ENCODE results near the gene TSC2.

The TSC2 gene

DNA sequence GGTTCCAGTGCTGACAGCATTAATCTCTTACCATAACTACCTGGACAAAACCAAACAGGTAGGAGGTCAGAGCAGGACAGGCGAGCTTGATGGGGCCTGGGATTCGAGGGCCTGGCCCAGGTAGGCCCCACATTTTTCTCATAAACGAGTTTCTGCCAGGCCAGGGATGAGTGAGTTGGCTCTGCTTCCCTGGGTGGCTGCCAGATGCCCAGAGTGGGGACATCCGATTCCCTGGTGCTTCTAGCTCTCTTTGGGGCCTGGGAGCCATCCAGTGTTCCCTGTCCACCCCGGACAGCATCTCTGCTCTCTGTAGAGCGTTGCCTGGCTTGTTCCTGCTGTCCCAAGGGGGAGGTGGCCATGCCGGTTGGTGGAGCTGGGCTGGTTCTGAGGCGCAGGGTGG is 25.1 kb downstream of the TSC2 start:
- DNase-seq, result no peak

DNA sequence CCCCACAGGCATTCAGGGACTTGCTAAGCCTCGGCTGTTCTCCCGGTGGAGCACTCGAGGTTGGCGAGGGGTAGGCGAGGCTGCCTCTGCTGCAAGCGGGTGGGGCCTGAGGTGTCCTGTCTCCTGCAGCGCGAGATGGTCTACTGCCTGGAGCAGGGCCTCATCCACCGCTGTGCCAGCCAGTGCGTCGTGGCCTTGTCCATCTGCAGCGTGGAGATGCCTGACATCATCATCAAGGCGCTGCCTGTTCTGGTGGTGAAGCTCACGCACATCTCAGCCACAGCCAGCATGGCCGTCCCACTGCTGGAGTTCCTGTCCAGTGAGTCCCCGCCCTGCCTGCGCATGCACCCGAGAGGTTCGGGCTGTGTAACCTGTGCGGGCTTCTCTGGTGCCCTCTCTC is 26.3 kb downstream of the TSC2 start:
- no peak for DNase-seq

DNA sequence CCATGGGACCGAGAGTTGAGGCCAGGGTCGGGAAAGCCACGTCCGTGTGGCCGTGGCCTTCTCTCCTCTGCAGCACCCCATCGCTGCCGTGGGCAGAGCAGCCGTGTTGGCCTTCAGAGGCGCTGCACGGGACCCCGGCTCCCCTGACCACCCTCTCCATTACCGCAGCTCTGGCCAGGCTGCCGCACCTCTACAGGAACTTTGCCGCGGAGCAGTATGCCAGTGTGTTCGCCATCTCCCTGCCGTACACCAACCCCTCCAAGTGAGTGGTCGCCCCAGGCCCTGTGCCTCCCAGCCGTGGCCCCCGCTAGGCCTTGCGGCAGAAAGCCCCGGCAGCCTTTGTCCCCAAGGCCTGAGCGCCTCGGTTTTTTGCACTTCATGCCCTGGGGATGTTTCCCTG is 27.8 kb downstream of the TSC2 start:
- DNase-seq, result no peak

DNA sequence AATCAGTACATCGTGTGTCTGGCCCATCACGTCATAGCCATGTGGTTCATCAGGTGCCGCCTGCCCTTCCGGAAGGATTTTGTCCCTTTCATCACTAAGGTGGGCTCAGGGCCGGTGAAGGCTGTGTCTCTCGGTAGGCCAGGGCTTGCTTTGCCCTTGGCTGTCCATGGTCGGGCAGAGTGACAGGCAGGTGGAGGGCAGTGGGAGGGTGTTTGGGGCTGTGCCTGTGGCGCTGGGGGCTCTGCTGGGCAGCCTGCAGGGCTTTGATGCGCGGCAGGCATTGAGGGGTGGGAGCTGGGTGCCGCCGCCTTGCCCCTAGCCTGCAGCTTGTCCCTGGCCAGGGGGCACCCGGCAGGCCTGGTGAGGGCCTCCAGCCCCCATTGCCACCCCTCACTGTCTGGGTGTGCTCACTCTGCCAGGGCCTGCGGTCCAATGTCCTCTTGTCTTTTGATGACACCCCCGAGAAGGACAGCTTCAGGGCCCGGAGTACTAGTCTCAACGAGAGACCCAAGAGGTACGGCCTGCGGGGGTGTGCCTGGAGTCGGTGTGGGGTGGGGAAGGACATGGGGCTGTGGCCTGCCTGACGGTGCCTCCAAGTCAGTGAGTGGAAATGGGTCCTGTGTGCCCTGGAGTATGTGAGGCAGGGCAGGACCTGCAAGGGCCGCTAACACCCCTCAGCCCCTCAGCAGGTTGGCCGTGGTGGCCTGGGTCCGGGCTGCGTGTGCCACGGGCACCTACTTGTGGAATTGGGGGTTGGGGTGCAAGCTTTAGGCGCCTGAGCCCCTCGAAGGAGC is 28.5 kb downstream of the TSC2 start:
- DNase-seq, result no peak

DNA sequence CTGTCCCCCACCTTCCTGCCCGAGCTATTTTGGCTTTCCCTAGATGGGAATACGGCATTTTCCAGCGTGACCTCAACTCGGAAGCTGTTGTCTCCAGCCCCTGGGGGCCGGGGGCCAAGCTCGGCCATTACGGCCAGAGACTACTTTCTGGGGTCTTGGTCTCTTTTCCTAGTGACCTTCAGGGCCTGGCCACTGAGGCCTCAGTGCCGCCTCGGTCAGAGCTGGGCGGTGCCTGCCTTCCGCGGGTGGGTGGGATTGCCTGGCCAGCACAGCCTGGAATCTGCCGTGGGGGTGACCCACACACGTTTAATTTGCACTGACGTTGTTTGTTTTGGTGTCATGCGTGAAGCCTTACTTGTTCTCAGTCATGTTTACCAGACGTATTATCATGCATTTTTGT is 29.2 kb downstream of the TSC2 start:
- no peak for DNase-seq

DNA sequence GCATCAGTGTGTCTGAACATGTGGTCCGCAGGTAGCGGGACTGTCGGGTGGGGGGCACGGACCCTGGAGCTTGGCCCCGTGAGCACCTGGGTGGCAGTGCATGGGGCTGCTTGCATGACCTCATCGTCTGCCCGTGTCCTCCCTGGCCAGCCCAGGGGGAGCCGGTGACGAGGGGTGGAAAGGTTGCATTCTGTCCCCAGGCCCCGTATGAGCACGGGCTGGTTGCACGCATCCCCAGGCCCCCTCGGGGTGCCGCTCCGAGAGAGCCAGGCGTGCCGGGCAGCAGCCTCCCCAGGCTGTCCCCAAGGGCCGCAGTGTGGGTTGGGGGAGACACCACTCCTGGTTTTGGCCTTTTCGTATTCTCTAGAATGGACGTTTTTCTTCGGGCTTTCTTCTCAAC is 29.9 kb downstream of the TSC2 start:
- no peak for DNase-seq

DNA sequence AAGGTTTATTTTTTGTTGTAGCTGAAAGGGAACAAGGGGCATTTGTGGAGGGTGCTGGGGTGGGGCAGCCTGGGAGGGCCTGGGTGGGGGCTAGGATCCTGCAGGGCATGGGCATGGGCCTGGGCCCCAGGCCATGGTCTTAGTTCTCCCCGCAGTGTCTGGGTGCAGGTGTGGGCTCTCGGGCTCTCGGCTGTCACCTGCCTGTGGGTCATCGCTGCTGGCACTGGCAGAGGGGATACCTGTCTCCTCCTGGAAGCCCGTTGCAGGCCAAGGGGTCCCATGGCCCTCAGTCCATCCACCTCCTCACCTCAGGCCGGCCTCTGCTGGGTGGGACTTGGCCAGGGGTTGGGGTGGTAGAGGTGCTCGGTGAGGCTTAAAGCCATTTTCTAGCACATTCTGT is 30.3 kb downstream of the TSC2 start:
- no peak for DNase-seq

DNA sequence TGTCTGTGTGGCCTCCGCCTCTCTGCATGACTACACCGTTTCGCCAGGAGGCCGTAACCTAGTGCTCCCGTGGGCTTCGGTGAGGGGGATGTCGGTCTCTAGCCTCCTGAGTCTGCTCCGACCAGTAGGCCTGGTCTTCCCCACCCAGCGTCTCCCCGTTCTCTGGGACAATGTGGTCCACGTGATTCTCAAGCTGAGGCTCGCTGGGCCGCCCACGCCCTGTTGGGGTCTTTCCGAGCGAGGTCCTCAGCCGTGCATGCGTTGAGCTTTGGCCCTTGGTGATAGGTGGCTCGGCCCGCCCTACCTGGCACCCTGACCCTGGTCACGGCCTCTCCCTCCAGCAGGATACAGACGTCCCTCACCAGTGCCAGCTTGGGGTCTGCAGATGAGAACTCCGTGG is 30.9 kb downstream of the TSC2 start:
- no peak for DNase-seq

DNA sequence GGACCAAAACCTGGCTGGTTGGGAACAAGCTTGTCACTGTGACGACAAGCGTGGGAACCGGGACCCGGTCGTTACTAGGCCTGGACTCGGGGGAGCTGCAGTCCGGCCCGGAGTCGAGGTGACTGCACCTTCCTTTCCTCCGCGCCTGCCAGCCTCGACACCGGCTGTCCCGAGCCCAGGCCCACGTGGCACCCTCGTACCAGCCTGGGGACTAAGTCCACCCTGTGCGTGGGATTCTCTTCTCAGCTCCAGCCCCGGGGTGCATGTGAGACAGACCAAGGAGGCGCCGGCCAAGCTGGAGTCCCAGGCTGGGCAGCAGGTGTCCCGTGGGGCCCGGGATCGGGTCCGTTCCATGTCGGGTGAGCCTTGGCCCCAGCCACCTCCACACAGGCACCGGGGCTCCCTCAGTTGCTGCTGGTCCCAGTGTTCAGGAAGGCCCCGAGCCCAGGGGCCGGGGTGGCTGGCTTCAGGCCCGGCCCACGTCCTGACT is 31.6 kb downstream of the TSC2 start:
- no peak for DNase-seq

DNA sequence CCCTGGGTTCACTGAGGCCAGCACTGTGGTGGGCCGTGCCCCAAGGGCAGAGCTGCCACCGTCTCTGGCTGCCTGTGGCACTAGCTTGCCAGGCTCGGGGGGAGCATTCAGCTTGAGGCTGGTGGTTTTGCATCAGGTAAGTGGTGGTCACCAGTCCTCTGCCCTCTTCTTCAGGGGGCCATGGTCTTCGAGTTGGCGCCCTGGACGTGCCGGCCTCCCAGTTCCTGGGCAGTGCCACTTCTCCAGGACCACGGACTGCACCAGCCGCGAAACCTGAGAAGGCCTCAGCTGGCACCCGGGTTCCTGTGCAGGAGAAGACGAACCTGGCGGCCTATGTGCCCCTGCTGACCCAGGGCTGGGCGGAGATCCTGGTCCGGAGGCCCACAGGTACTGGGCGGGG is 32.2 kb downstream of the TSC2 start:
- DNase-seq, result no peak

DNA sequence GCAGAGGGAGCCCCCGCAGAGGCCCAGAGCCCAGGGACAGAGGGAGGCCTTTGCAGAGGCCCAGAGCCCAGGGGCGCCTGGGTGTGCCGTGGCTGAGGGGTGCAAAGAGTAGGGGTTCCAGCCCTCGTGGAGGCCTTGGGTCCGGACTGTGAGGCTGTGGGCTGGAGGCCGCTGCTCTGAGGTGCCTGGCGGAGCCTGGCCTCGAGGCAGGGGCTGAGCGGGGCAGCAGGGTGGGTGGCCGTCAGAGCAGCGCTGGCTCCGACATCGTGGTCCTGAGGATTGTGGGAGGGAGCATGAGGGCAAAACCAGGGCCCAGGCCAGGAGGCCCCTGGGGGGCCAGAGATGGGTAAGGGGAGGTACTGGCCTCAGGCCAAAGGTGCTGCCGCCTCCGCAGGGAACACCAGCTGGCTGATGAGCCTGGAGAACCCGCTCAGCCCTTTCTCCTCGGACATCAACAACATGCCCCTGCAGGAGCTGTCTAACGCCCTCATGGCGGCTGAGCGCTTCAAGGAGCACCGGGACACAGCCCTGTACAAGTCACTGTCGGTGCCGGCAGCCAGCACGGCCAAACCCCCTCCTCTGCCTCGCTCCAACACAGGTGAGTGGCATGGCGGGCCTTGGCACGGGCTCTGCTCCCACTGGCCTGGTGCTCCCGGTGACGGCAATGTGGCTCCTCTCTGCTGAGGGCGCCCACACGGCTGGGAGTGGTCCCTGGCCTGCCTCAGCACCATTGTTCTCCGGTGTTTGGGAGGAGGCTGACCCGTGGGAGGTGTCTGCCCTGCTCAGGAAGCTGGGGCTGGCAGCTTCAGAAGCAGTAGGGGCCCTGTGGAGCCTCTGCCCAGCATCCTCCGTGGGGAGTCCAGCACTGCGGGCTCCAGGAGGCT is 33.7 kb downstream of the TSC2 start:
- DNase-seq, result no peak

DNA sequence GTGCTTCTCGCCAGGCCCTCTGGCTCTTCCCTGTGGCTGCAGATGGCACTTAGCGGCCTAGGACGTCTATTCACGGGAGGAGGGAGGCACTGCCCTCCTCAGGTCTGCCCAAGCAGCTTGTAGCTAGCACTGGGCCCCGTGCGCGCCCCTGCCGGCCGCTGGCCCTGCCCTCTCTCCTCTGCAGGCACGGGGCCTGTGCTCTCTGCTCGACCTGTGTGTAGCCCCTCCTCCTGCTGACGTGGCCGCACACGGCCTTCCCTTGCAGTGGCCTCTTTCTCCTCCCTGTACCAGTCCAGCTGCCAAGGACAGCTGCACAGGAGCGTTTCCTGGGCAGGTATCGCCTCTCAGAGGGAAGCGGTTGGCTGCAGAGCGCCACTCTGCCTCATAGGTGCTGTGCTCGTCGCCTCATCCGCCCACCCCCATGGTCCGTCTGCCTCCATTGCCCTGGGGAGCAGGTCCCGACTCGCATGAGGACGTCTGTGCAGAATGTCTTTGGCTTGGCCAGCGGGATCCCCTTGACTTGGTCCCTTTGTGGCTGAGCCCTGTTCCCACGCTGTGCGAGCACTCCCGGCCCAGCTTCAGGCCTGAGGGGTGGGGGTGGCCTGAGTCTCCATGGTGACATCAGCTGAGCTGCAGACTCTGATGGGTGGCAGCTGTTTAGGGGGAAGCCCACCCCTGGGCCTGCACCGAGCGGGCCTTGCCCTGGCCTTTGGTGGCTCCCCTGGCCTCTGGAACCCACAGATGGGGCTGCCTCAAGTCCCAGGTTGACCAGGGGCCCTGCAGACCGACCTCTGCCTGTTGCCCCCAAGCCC is 34.6 kb downstream of the TSC2 start:
- no peak for DNase-seq

DNA sequence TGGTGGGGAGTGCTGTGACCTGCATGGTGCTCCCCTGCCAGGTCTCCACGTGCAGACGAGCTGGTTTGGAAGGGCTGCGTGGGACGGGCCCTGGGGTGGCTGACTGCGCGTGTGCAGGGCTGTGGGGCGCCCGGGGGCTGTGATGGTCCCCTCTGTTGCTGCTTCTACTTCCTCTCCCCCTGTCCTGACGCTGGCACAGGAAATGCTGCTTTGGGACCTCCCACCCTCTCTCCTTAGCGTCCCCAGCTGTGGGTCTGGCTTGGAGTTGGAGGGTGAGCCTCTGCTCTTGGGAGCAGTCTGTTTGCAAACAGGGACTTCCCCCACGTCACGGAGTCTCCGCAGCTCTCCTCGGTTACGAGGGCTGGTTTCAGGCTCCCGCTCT is 35.2 kb downstream of the TSC2 start:
- no peak for DNase-seq

DNA sequence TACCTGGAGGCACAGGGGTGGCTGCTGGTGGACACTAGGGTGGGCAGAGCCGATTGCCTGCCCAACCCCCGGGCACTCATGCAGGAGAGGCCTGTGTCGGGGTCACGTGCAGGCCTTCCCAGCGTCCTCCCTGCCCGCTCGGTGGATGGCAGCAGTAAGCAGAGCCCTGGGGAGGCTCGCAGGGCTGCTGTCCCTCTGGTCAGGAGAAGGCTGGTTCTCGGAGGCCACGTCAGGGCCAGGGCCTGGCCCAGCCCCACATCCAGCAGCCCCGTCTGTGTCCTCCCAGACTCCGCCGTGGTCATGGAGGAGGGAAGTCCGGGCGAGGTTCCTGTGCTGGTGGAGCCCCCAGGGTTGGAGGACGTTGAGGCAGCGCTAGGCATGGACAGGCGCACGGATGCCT is 35.6 kb downstream of the TSC2 start:
- DNase-seq, result no peak

DNA sequence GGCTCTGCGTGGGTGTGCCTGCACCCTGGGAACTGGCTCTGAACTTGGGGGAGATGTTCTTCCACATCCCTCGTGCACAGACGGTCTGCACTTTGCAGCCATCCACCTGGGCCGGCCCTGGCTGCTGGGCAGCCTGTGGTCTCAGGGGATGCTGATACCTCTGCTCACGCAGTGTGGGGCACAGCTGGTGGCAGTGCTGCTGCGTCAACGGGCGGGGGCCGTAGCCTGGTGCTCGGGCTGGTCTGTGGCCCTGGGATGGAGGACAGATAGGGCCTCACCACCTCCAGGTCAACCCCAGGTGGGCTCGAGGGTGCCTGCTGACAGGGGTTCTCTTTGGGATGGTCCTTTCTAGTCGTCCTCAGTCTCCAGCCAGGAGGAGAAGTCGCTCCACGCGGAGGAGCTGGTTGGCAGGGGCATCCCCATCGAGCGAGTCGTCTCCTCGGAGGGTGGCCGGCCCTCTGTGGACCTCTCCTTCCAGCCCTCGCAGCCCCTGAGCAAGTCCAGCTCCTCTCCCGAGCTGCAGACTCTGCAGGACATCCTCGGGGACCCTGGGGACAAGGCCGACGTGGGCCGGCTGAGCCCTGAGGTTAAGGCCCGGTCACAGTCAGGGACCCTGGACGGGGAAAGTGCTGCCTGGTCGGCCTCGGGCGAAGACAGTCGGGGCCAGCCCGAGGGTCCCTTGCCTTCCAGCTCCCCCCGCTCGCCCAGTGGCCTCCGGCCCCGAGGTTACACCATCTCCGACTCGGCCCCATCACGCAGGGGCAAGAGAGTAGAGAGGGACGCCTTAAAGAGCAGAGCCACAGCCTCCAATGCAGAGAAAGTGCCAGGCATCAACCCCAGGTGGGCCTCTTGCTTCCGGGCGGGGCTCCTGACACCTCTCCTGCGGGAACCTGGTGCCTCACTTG is 36.3 kb downstream of the TSC2 start:
- DNase-seq, result no peak

DNA sequence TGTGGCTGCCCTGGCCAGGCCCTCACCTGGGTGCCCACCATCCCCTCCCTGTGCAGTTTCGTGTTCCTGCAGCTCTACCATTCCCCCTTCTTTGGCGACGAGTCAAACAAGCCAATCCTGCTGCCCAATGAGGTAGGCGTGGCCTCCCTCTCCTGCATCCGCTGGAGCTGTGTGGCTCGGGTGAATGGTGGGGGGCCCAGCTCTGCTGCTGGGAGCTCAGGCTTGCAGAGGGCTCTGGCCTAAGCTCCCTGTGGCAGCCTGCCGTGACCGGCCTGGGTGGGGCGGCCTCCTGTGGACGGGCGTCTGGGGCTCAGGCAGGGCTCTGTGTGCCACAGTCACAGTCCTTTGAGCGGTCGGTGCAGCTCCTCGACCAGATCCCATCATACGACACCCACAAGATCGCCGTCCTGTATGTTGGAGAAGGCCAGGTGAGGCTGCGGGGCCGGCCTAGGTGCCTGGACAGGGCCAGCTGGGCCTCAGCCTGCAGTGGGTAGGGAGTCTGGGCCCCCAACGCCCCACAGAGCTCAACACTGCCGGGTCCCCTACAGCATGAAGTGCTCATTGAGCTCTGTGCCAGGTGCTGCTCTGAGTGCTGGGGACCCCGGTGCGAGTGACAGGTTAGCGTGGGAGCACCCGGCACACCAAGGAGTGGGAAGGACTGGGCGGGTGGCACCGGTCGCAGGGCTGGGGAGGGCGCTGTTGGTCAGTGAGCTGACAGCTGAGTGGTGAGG is 37.3 kb downstream of the TSC2 start:
- no peak for DNase-seq

DNA sequence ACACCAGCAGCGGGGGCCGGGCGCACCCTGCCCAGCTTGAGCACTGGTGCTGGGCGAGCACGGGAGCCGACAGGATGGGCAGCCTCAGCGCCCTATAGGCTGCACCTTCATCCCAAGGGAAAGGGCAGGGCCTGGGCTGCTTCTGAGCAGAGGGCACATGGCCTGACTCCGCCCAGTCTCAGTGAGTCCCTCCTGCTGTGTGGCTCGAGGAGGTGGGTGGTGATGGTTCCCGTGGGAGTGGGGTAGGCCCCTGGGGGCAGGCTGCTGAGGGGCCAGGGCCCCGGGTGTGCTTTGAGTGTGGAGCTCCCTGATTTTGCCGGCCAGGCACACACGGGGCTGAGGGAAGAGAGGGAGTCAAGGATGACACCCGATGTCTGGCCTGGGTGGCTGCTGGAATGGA is 37.9 kb downstream of the TSC2 start:
- DNase-seq, result no peak

DNA sequence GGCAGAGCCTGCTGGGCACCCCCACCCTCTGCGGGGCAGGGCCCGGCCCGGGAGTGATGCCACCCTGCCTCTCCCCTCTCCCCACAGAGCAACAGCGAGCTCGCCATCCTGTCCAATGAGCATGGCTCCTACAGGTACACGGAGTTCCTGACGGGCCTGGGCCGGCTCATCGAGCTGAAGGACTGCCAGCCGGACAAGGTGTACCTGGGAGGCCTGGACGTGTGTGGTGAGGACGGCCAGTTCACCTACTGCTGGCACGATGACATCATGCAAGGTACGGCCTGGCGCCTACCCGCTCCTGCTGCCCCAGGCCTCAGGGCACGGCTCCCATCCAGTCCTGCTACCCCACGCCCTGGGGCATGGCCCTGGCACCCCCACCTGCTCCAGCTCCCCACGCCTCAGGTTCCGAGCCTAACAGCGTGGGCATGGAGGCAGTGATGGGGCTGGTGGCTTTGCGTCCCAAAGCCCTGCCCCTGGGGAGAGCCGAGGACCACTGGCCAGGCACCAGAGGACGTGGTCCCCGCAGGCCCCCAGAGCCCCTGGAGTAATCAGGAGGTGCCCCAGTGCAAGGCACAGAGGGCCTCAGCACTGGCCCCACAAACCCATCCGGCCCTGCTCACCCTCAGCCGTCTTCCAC is 38.4 kb downstream of the TSC2 start:
- no peak for DNase-seq

DNA sequence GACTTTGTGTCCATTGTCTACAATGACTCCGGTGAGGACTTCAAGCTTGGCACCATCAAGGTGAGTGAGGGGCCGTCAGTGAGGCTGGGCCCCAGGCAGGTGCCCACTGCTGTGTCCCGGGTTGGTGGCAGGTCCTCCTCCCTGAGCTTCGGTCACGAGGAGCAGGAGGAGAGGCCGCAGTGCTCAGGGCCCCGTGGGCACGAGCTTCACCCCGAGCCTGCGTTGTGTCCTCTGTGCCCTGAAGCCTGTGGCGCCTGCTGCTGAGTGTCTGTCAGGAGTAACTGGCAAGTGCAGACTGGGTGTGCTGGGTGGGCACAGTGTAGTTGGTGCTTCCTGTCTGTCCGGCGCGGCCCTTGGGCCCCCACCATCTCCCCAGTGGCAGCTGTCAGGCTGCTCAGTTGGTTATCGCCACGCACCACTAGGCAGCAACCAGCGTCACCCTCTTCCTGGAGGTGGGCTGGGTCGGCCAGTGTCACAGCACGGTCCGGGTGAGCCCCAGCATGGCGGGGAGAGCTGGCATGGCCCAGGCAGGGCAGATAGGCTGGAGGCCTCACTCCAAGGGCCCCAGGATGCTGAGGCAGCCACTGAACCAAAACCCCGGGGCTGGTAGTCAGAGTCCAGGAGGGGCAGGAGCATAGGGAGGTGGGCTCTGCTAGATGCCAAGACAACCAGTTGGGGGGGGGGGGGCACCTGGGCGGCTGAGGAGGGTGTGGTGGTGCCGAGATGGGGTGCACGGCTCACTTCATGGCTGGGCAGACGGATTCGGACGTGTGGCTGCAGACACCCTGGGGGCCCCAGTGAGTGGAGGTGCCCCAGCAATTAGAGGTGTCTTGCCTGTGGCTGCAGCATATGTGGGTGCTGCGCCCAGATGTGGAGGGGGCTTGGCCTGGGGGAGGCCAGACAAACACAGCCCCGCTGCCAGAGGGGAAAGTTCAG is 39.3 kb downstream of the TSC2 start:
- DNase-seq, result no peak

Data from NCI-H345 (cell line).